ENCODE results near the gene SUN1. TPM values are rescaled to one million over a fixed set of nuclear protein-coding genes. Genes with fewer than 3 reads are reported as not detected.

The SUN1 gene
- total and polyA plus RNA-seq, 2 experiments from 2014 or later, result 63.3 to 145 TPM

DNA sequence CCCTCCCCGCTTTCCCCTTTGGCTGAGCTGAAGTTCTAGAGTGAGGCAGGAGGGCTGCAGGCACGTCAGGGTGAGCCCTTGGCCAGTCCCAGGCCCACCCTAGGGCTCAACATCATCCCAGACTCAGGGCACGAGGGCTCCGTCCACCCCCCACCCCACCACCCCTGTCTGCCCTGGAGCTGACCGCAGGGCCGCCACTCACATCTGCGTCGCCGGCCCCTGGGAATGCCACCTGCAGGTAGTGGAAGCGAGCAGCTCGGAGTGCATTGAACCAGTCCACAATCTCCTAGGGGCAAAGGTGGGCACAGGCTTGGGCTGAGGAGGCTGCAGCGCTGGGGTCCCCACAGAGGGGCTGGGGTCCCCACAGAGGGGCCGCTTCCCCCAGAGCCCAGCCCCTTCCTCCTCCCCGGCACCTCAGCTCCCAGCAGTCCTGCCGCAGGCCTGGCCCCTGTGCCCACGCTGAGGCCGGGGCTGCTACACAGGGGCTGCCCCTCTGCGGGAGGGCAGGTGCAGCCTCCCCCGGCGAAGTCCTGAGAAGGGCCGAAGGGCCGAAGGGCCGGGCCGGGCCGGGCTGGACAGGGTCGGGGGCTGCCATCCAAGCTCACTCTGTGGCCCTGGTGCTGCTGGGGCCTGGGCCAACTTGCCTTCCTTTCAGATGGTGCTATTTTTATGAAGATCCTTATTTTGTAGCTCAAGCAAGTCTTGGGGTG, 68.2 kb downstream of the SUN1 start:
- no peaks in the 10 kb centered on the region for H3K36me3 ChIP-seq (ENCODE audit: insufficient read depth)
- H3K4me3 Mint-ChIP-seq, result no peak overlapping the region
- H3K27me3 ChIP-seq (ENCODE audit: insufficient read depth), result peaks cover 6% of the 10 kb centered on the region
- no peak for DNase-seq (ENCODE audit: low spot score)
- no peak overlapping the region for H3K27ac ChIP-seq (ENCODE audit: low read depth)
- no peak overlapping the region; the same call in 1 of the 2 replicates for H3K27ac Mint-ChIP-seq
- H4K20me1 ChIP-seq (replicated peaks; ENCODE audit: insufficient read depth), result no peaks in the 10 kb centered on the region
- H2AFZ ChIP-seq, result no peak overlapping the region
- TF ChIP-seq EZH2phosphoT487 (IDR thresholded peaks at IDR 0.05; ENCODE audit: unreplicated experiment), result no peak
- TF ChIP-seq ZNF331 (CRISPR knock-in tag; IDR thresholded peaks at IDR 0.05; ENCODE audit: low read depth), result no peak
- TF ChIP-seq, protein P1, sequence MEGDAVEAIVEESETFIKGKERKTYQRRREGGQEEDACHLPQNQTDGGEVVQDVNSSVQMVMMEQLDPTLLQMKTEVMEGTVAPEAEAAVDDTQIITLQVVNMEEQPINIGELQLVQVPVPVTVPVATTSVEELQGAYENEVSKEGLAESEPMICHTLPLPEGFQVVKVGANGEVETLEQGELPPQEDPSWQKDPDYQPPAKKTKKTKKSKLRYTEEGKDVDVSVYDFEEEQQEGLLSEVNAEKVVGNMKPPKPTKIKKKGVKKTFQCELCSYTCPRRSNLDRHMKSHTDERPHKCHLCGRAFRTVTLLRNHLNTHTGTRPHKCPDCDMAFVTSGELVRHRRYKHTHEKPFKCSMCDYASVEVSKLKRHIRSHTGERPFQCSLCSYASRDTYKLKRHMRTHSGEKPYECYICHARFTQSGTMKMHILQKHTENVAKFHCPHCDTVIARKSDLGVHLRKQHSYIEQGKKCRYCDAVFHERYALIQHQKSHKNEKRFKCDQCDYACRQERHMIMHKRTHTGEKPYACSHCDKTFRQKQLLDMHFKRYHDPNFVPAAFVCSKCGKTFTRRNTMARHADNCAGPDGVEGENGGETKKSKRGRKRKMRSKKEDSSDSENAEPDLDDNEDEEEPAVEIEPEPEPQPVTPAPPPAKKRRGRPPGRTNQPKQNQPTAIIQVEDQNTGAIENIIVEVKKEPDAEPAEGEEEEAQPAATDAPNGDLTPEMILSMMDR (conservative IDR thresholded peaks at IDR 0.05; ENCODE audit: low read depth in 2 of 2), result no peak
- TF ChIP-seq POLR2AphosphoS5 (IDR thresholded peaks at IDR 0.05; ENCODE audit: low read depth), result no peak
- TF ChIP-seq, protein P2, sequence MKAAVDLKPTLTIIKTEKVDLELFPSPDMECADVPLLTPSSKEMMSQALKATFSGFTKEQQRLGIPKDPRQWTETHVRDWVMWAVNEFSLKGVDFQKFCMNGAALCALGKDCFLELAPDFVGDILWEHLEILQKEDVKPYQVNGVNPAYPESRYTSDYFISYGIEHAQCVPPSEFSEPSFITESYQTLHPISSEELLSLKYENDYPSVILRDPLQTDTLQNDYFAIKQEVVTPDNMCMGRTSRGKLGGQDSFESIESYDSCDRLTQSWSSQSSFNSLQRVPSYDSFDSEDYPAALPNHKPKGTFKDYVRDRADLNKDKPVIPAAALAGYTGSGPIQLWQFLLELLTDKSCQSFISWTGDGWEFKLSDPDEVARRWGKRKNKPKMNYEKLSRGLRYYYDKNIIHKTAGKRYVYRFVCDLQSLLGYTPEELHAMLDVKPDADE (IDR thresholded peaks at IDR 0.05), result no peak
- no peak for TF ChIP-seq JUNB (IDR thresholded peaks at IDR 0.05; ENCODE audit: unreplicated experiment)
- TF ChIP-seq CREB1 (CRISPR knock-in tag; IDR thresholded peaks at IDR 0.05; ENCODE audit: low read depth), result no peak
- TF ChIP-seq, protein P3, sequence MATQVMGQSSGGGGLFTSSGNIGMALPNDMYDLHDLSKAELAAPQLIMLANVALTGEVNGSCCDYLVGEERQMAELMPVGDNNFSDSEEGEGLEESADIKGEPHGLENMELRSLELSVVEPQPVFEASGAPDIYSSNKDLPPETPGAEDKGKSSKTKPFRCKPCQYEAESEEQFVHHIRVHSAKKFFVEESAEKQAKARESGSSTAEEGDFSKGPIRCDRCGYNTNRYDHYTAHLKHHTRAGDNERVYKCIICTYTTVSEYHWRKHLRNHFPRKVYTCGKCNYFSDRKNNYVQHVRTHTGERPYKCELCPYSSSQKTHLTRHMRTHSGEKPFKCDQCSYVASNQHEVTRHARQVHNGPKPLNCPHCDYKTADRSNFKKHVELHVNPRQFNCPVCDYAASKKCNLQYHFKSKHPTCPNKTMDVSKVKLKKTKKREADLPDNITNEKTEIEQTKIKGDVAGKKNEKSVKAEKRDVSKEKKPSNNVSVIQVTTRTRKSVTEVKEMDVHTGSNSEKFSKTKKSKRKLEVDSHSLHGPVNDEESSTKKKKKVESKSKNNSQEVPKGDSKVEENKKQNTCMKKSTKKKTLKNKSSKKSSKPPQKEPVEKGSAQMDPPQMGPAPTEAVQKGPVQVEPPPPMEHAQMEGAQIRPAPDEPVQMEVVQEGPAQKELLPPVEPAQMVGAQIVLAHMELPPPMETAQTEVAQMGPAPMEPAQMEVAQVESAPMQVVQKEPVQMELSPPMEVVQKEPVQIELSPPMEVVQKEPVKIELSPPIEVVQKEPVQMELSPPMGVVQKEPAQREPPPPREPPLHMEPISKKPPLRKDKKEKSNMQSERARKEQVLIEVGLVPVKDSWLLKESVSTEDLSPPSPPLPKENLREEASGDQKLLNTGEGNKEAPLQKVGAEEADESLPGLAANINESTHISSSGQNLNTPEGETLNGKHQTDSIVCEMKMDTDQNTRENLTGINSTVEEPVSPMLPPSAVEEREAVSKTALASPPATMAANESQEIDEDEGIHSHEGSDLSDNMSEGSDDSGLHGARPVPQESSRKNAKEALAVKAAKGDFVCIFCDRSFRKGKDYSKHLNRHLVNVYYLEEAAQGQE (IDR thresholded peaks at IDR 0.05; ENCODE audit: unreplicated experiment), result no peak
- TF ChIP-seq, protein P4, sequence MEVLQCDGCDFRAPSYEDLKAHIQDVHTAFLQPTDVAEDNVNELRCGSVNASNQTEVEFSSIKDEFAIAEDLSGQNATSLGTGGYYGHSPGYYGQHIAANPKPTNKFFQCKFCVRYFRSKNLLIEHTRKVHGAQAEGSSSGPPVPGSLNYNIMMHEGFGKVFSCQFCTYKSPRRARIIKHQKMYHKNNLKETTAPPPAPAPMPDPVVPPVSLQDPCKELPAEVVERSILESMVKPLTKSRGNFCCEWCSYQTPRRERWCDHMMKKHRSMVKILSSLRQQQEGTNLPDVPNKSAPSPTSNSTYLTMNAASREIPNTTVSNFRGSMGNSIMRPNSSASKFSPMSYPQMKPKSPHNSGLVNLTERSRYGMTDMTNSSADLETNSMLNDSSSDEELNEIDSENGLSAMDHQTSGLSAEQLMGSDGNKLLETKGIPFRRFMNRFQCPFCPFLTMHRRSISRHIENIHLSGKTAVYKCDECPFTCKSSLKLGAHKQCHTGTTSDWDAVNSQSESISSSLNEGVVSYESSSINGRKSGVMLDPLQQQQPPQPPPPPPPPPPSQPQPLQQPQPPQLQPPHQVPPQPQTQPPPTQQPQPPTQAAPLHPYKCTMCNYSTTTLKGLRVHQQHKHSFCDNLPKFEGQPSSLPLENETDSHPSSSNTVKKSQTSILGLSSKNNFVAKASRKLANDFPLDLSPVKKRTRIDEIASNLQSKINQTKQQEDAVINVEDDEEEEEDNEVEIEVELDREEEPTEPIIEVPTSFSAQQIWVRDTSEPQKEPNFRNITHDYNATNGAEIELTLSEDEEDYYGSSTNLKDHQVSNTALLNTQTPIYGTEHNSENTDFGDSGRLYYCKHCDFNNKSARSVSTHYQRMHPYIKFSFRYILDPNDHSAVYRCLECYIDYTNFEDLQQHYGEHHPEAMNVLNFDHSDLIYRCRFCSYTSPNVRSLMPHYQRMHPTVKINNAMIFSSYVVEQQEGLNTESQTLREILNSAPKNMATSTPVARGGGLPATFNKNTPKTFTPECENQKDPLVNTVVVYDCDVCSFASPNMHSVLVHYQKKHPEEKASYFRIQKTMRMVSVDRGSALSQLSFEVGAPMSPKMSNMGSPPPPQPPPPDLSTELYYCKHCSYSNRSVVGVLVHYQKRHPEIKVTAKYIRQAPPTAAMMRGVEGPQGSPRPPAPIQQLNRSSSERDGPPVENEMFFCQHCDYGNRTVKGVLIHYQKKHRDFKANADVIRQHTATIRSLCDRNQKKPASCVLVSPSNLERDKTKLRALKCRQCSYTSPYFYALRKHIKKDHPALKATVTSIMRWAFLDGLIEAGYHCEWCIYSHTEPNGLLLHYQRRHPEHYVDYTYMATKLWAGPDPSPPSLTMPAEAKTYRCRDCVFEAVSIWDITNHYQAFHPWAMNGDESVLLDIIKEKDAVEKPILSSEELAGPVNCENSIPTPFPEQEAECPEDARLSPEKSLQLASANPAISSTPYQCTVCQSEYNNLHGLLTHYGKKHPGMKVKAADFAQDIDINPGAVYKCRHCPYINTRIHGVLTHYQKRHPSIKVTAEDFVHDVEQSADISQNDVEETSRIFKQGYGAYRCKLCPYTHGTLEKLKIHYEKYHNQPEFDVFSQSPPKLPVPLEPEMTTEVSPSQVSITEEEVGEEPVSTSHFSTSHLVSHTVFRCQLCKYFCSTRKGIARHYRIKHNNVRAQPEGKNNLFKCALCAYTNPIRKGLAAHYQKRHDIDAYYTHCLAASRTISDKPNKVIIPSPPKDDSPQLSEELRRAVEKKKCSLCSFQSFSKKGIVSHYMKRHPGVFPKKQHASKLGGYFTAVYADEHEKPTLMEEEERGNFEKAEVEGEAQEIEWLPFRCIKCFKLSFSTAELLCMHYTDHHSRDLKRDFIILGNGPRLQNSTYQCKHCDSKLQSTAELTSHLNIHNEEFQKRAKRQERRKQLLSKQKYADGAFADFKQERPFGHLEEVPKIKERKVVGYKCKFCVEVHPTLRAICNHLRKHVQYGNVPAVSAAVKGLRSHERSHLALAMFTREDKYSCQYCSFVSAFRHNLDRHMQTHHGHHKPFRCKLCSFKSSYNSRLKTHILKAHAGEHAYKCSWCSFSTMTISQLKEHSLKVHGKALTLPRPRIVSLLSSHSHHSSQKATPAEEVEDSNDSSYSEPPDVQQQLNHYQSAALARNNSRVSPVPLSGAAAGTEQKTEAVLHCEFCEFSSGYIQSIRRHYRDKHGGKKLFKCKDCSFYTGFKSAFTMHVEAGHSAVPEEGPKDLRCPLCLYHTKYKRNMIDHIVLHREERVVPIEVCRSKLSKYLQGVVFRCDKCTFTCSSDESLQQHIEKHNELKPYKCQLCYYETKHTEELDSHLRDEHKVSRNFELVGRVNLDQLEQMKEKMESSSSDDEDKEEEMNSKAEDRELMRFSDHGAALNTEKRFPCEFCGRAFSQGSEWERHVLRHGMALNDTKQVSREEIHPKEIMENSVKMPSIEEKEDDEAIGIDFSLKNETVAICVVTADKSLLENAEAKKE (CRISPR knock-in tag; IDR thresholded peaks at IDR 0.05), result no peak
- no peak for TF ChIP-seq EZH2 (IDR thresholded peaks at IDR 0.05; ENCODE audit: low read depth, unreplicated experiment)
- TF ChIP-seq NANOG (IDR thresholded peaks at IDR 0.05; ENCODE audit: borderline replicate concordance), result no peak
- H3F3A ChIP-seq (replicated peaks; ENCODE audit: low read depth), result 0 out of 2 replicates have a peak, but pooled peaks cover 4% of the 10 kb centered on the region
- H3K9me2 ChIP-seq (ENCODE audit: insufficient read depth), result no peaks in the 10 kb centered on the region
- H3K4me1 Mint-ChIP-seq, result no peaks in the 10 kb centered on the region; the same call in 2 of the 3 replicates
- no peaks in the 10 kb centered on the region for H3K9me3 Mint-ChIP-seq
- no peaks in the 10 kb centered on the region for H3K79me2 ChIP-seq (replicated peaks; ENCODE audit: insufficient read depth)
- peaks cover 16% of the 10 kb centered on the region for H3K27me3 Mint-ChIP-seq (ENCODE audit: insufficient read depth, low read depth, poor library complexity)
- peaks cover 13% of the 10 kb centered on the region for H3K36me3 Mint-ChIP-seq (ENCODE audit: low read depth)
- no peak for ATAC-seq
- H3K4me1 ChIP-seq (ENCODE audit: insufficient read depth), result no peaks in the 10 kb centered on the region
- no peak overlapping the region for H3K4me3 ChIP-seq
- H3K4me2 ChIP-seq, result no peak overlapping the region

Measured in GM23338 (cell line).